Heart left ventricle (tissue), 16 donors: ENCODE data around the gene WDR44. TPM values are rescaled to one million over a fixed set of nuclear protein-coding genes. Genes with fewer than 3 reads are reported as not detected.

Experiments used
- ATAC-seq, 4 donors: fragments of 200-7000 bp; cut with Tn5 transposase; one replicate each; pipeline ENCODE4 v1.9.1; 2020 to 2022; ENCODE audit warnings: moderate library complexity in 4 of 4, mild to moderate bottlenecking in 3 of 4, moderate number of reproducible peaks in 1 of 4
- DNase-seq, 5 donors: peaks; one replicate each; pipeline ENCODE4 v3.0.0-alpha.2; 2020
- H3K27ac ChIP-seq, 12 donors: fragments of 200-600 bp; sonication (generic) in 4 of 12; one replicate each; pipeline versions ENCODE4 v1.5.0 to v1.8.0; 2016 to 2022; ENCODE audit warnings: mild to moderate bottlenecking in 2 of 12
- H3K27me3 ChIP-seq, 9 donors: fragments of 200-600 bp; sonication (generic) in 2 of 9; one replicate each; pipeline versions ENCODE4 v1.5.1 to v1.8.0; 2016 to 2022; ENCODE audit warnings: mild to moderate bottlenecking in 3 of 9
- H3K36me3 ChIP-seq, 9 donors: fragments of 200-600 bp; sonication (generic) in 2 of 9; one replicate each; pipeline versions ENCODE4 v1.5.0 to v1.8.0; 2018 to 2022; ENCODE audit warnings: mild to moderate bottlenecking in 2 of 9
- H3K4me1 ChIP-seq, 12 donors: fragments of 200-600 bp; sonication (generic) in 4 of 12; one replicate each; pipeline versions ENCODE4 v1.5.0 to v1.8.0; 2016 to 2022; ENCODE audit warnings: mild to moderate bottlenecking in 3 of 12
- H3K4me3 ChIP-seq, 12 donors: fragments of 200-600 bp; sonication (generic) in 4 of 12; one replicate each; pipeline versions ENCODE4 v1.5.0 to v1.8.0; 2017 to 2022; ENCODE audit warnings: mild to moderate bottlenecking in 9 of 12, moderate library complexity in 4 of 12
- H3K9me3 ChIP-seq, 12 donors: fragments of 200-600 bp; sonication (generic) in 4 of 12; one replicate each; pipeline versions ENCODE4 v1.5.0 to v1.8.0; 2016 to 2022; ENCODE audit warnings: mild to moderate bottlenecking in 1 of 12
- POLR2A ChIP-seq, 2 donors: fragments of 450-650 bp; IDR thresholded peaks; one replicate each; pipeline ENCODE4 v1.6.1; 2017; ENCODE audit warnings: antibody characterized with exemption in 2 of 2, mild to moderate bottlenecking in 2 of 2, moderate library complexity in 2 of 2
- WGBS, 4 donors: extraction: QIAGEN DNeasy Blood & Tissue Kit in 2 of 4; methylation state at CpG; one replicate each; pipeline versions ENCODE4 v1.1.5 to v1.1.7; 2013 to 2018; 5-methylcytosine and 5-hydroxymethylcytosine counted together
- intact Hi-C, 10 donors: fragments of 100-400 bp; cut with DNase I; formaldehyde crosslinking; loops; one replicate each; pipeline versions ENCODE4 v1.11.1 to v1.14.2; 2022
- polyA plus RNA-seq, 2 donors: library from polyadenylated mRNA; stranded (reverse); fragments of 200-250 nt; gene quantifications; one replicate each; pipeline ENCODE4 v1.2.3, GENCODE V29; 2013
- total RNA-seq, 9 donors: library from RNA; depleted of rRNA in 2 of 9; stranded (reverse); fragments of >200 nt in 2 of 9; fragmentation: NEBNext Ultra II Directional in 3 of 9; extraction: Animal tissue kit (Norgen Biotek cat#: 25700) in 3 of 9; gene quantifications; one replicate each; pipeline versions ENCODE4 v1.1.0 to v1.2.4, GENCODE V29; 2016 to 2023
- TF ChIP-seq, protein P1 (sequence below), 12 donors: fragments of 200-600 bp; sonication (generic) in 4 of 12; IDR thresholded peaks; one replicate each; pipeline versions ENCODE4 v1.5.0 to v1.8.0; 2018 to 2022; ENCODE audit warnings: antibody characterized with exemption in 12 of 12, mild to moderate bottlenecking in 5 of 12
- donor health status: ischemic (EF 13 %, LVEDD 7.1; RV severe dilation, severe dysfunction).
- donor health status: healthy with polysubstance abuse.
- donor health status: DM: no; HTN: yes; CAD: no.
- donor health status: DM: no; HTN: no; CAD: no.
- donor health status: ischemic (EF 25% LVEDD 6.9; RV normal size, moderate dysfunction).
- donor health status: ischemic (EF 25% LVEDD 5.7; RV mildly dilated, moderate dysfunction).
- donor health status: healthy.
- donor health status: DM: yes; HTN: yes; CAD: no.
- donor health status: ischemic (EF 35%, LVEDD 5.7; RV mildly dilated, moderate dysfunction).
- donor health status: nonischemic (EF 11% LVEDD 7.7; RV severe dilation, severe dysfunction).
- donor health status: DM: yes; HTN: yes; CAD: no.
- donor health status: PGD.
- donor health status: ischemic (EF 29% LVEDD 5.4; RV normal size, mild dysfunction).
- donor health status: nonischemic (EF 23%, LVEDD 6.1; RV moderate dilation, normal function).

The WDR44 gene
- total and polyA plus RNA-seq, 11 donors = 3.0 to 18.0 (median 14.3) TPM

DNA sequence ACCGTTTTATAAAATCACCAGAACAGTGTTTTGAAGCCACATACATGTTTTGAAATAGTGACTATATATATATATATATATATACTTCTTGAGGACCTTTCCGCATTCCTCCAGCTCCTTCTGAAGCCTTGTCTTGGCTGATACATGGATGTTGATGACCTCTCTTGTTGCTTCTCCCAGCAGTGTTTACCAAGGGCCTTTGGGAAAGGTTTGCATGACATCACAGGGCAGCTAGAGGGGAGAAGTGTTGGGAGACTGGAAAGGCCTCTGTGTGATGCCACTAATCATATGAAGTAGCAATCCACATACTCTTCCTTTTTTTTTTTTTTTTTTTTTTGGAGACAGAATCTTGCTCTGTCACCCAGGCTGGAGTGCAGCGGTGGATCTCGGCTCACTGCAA lies 22.5 kb downstream of the WDR44 start:
- no peaks in the 10 kb centered on the region for H3K9me3 ChIP-seq
- no peaks in the 10 kb centered on the region for H3K27me3 ChIP-seq
- peaks cover 0 to 8% (median 0%) of the 10 kb centered on the region in 12 donors for H3K4me1 ChIP-seq
- DNase-seq = no peak
- H3K4me3 ChIP-seq = no peak overlapping the region
- intact Hi-C loops = no loop called here
- no peaks in the 10 kb centered on the region for H3K36me3 ChIP-seq
- no peak for ATAC-seq
- no peak overlapping the region for H3K27ac ChIP-seq
- TF ChIP-seq, protein P1, sequence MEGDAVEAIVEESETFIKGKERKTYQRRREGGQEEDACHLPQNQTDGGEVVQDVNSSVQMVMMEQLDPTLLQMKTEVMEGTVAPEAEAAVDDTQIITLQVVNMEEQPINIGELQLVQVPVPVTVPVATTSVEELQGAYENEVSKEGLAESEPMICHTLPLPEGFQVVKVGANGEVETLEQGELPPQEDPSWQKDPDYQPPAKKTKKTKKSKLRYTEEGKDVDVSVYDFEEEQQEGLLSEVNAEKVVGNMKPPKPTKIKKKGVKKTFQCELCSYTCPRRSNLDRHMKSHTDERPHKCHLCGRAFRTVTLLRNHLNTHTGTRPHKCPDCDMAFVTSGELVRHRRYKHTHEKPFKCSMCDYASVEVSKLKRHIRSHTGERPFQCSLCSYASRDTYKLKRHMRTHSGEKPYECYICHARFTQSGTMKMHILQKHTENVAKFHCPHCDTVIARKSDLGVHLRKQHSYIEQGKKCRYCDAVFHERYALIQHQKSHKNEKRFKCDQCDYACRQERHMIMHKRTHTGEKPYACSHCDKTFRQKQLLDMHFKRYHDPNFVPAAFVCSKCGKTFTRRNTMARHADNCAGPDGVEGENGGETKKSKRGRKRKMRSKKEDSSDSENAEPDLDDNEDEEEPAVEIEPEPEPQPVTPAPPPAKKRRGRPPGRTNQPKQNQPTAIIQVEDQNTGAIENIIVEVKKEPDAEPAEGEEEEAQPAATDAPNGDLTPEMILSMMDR (IDR thresholded peaks at IDR 0.05) = no peak
- TF ChIP-seq POLR2A (IDR thresholded peaks at IDR 0.05) = no peak
- WGBS, 4 donors = 78 to 99% (median 93%) methylated on average over 4 of the region's 4 CpGs

DNA sequence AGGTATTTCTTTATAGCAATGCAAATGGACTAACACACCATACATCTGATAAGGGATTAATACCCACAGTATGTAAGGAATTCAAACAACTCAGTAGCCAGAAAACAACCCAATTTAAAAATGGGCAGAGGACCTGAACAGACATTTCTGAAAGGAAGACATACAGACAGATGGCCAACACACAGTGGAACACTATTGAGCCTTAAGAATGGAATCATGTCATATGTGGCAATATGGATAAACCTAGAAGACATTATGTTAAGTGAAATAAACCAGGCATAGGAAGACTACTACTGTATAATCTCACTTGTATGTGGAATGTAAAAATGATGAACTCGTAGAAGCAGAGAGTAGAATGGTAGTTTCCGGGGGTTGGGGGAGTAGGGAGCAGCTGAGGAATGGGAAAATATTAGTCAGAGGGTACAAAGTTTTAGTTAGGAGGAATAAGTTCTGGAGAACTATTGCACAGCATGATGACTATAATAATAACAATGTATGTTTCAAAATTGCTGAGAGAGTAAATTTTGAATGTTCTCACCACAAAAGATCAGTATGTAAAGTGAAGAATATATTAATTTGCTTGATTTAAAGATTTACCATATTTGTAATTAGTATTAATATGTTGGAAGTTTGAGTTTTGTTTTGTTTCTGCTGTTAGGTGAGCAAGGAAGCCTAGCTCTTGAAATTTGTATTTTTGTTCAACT lies 25.2 kb downstream of the WDR44 start:
- Histone ChIP-seq H3K27ac (no peak overlapping the region), H3K4me3 (no peak overlapping the region), H3K36me3 (no peaks in the 10 kb centered on the region), H3K9me3 (no peaks in the 10 kb centered on the region), H3K4me1 (peaks cover 0 to 3% (median 0%) of the 10 kb centered on the region in 12 donors), H3K27me3 (no peaks in the 10 kb centered on the region)
- WGBS, 4 donors = 77 to 97% (median 83%) methylated on average over 2 of the region's 2 CpGs
- DNase-seq (no peak), ATAC-seq (no peak)
- TF ChIP-seq, protein P1 (IDR thresholded peaks at IDR 0.05) = no peak
- no peak for TF ChIP-seq POLR2A (IDR thresholded peaks at IDR 0.05)
- intact Hi-C loops = no loop called here

DNA sequence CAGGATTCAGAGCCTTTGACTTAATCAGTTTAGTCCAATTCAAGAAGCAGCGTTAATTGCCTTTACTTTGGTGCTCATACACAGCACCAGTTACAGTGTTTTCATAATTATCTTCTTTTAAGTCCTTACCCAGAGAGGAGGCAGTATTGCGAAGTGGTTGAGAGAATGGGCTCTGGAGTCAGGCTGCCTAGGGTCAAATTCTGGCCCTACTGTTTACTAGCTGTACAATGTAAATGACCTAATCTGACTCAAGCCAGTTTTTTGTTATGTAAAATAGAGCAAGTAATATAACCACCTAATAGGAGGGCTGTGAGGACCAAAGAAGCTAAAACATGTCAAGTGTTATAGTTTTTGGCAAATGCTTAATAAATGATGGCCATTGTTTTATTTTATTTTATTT lies 27.6 kb downstream of the WDR44 start:
- intact Hi-C loops = no loop called here
- Histone ChIP-seq H3K27ac (no peak overlapping the region), H3K27me3 (no peaks in the 10 kb centered on the region), H3K9me3 (no peaks in the 10 kb centered on the region), H3K4me1 (peaks cover 0 to 3% (median 0%) of the 10 kb centered on the region in 12 donors), H3K36me3 (no peaks in the 10 kb centered on the region), H3K4me3 (no peak overlapping the region)
- TF ChIP-seq, protein P1 (IDR thresholded peaks at IDR 0.05) = no peak
- no peak for TF ChIP-seq POLR2A (IDR thresholded peaks at IDR 0.05)
- 51 to 66% (median 64%) methylated on average over 2 of the region's 2 CpGs for WGBS, 4 donors
- DNase-seq = no peak
- ATAC-seq = no peak

DNA sequence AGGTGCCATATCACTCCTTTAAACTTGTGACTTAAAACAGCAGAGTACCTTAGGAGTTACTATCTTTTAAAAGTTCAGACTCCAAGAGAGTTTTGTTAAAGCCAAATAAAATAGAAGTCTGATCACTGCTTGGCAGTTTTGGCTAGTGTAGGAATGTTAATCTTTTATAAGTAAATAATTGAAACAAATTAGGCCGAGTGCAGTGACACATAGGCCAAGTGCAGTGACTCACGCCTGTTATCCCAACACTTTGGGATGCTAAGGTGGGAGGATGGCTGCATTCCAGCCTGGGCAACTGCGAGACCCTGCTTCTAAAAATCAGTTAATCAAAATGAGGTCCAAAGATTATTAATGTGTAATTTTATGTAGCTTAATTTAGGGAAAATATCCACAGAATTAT lies 37.2 kb downstream of the WDR44 start:
- TF ChIP-seq, protein P1 (IDR thresholded peaks at IDR 0.05) = no peak
- TF ChIP-seq POLR2A (IDR thresholded peaks at IDR 0.05) = no peak
- Histone ChIP-seq H3K4me1 (no peaks in the 10 kb centered on the region), H3K36me3 (peaks cover 0 to 9% (median 0%) of the 10 kb centered on the region in 9 donors), H3K4me3 (no peak overlapping the region), H3K27me3 (no peaks in the 10 kb centered on the region), H3K9me3 (no peaks in the 10 kb centered on the region), H3K27ac (no peak overlapping the region)
- DNase-seq (no peak), ATAC-seq (no peak)
- 49 to 81% (median 70%) methylated on average over 3 of the region's 3 CpGs for WGBS, 4 donors
- intact Hi-C loops = no loop called here
